Measurements from ENCODE around the gene PDE10A. TPM values are rescaled to one million over a fixed set of nuclear protein-coding genes. Genes with fewer than 3 reads are reported as not detected.

The PDE10A gene
- total RNA-seq, 1 donor from 2014 or later: 5.4 TPM

DNA sequence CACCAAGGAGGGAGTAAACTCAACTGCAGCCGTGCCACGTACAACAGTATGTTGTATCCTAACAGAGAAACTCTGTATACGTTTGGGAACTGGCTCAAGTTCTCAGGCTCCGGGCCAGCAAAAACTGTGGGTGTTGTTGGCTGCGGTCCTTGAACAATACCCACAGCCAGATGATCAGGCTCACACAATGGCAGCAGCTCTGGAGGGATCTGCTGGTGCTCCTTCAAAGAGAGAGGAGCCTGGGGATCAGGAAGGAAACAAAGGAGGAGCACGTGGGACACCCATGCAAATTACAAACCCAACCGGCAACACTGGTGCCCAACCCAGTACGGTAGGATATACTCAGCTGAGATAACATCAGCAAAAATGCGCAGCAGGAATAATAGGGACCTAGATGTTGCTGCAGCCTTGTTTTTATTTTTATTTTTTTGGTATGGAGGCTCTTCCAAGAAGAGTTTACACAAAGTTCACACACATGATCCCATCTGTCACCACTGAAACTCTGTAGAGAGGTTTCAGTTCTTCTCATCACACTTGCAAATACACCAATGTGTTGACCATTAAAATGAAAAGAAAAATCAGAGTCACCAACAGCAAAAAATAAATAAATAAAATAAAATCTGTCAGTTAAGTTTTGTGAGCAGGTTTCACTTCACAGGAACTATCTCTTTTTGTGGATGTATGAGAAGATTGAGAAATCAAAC, 41.2 kb upstream of the PDE10A start:
- H3K79me2 ChIP-seq (ENCODE audit: insufficient read depth, low read length): no peaks in the 10 kb centered on the region
- H3K36me3 Mint-ChIP-seq (ENCODE audit: low read depth, unreplicated experiment): no peaks in the 10 kb centered on the region
- no peak overlapping the region for H3K27ac Mint-ChIP-seq (ENCODE audit: unreplicated experiment)
- no peaks in the 10 kb centered on the region for H4K20me1 ChIP-seq (ENCODE audit: insufficient read depth, low read length)
- H3K4me2 ChIP-seq (ENCODE audit: low read length): peak overlapping the region; percentile 72
- DNase-seq (ENCODE audit: low read depth): peak; percentile 40
- H3K27me3 Mint-ChIP-seq (ENCODE audit: low read depth, unreplicated experiment): peaks cover 14% of the 10 kb centered on the region
- peaks cover 9% of the 10 kb centered on the region for H3K4me1 ChIP-seq (ENCODE audit: insufficient read depth, low read length)
- no peaks in the 10 kb centered on the region for H3K9me3 Mint-ChIP-seq (ENCODE audit: unreplicated experiment)
- peaks cover 23% of the 10 kb centered on the region for H3K4me1 Mint-ChIP-seq (ENCODE audit: low read depth, unreplicated experiment)
- peak overlapping the region; percentile 48 for H2AFZ ChIP-seq (ENCODE audit: low read depth, low read length)
- no peaks in the 10 kb centered on the region for H3K36me3 ChIP-seq (ENCODE audit: insufficient read depth, low read length)
- H3K9ac ChIP-seq (ENCODE audit: low read length): no peak overlapping the region
- no peak for TF ChIP-seq EZH2 (IDR thresholded peaks at IDR 0.05; ENCODE audit: insufficient read depth, low read length)
- TF ChIP-seq, protein P1, sequence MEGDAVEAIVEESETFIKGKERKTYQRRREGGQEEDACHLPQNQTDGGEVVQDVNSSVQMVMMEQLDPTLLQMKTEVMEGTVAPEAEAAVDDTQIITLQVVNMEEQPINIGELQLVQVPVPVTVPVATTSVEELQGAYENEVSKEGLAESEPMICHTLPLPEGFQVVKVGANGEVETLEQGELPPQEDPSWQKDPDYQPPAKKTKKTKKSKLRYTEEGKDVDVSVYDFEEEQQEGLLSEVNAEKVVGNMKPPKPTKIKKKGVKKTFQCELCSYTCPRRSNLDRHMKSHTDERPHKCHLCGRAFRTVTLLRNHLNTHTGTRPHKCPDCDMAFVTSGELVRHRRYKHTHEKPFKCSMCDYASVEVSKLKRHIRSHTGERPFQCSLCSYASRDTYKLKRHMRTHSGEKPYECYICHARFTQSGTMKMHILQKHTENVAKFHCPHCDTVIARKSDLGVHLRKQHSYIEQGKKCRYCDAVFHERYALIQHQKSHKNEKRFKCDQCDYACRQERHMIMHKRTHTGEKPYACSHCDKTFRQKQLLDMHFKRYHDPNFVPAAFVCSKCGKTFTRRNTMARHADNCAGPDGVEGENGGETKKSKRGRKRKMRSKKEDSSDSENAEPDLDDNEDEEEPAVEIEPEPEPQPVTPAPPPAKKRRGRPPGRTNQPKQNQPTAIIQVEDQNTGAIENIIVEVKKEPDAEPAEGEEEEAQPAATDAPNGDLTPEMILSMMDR (IDR thresholded peaks at IDR 0.05; ENCODE audit: insufficient read depth, low read depth, low read length): no peak
- no peak overlapping the region for H3K4me3 Mint-ChIP-seq (ENCODE audit: unreplicated experiment)
- no peak for FAIRE-seq
- H3K9me3 ChIP-seq (ENCODE audit: insufficient read depth, low read depth, low read length): peaks cover 4% of the 10 kb centered on the region
- no peak overlapping the region for H3K27ac ChIP-seq (ENCODE audit: low read depth, low read length)
- H3K4me3 ChIP-seq (ENCODE audit: insufficient read depth, low read depth, low read length): no peak overlapping the region
- H3K27me3 ChIP-seq (ENCODE audit: insufficient read depth, low read length): peaks cover 9% of the 10 kb centered on the region

DNA sequence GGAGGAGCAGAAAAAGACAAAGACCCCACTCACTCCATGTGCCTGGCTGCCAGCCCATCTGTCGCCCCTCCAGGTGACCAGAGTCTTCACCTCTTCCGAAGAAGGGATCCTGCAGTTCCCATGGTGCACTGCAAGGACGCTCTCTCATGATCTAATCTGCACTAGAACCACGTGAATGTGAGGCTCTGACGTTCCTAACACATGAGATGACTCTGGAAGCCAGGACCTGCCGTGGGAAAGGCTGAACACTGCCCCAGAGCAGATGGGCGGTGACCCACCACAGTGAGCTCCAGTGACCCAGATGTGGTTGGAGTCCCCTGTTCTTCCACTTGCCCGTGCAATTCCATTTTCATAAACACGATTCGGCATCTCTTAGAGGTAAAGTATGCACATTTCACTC, 39.6 kb upstream of the PDE10A start:
- FAIRE-seq (no peak), DNase-seq (ENCODE audit: low read depth) (no peak)
- no peaks in the 10 kb centered on the region for H3K9me3 Mint-ChIP-seq (ENCODE audit: unreplicated experiment)
- H3K27me3 ChIP-seq (ENCODE audit: insufficient read depth, low read length): peaks cover 9% of the 10 kb centered on the region
- no peaks in the 10 kb centered on the region for H3K36me3 ChIP-seq (ENCODE audit: insufficient read depth, low read length)
- TF ChIP-seq, protein P1 (IDR thresholded peaks at IDR 0.05; ENCODE audit: insufficient read depth, low read depth, low read length): no peak
- TF ChIP-seq EZH2 (IDR thresholded peaks at IDR 0.05; ENCODE audit: insufficient read depth, low read length): no peak
- no peak overlapping the region for H3K4me3 Mint-ChIP-seq (ENCODE audit: unreplicated experiment)
- H3K27me3 Mint-ChIP-seq (ENCODE audit: low read depth, unreplicated experiment): peaks cover 9% of the 10 kb centered on the region
- H3K27ac Mint-ChIP-seq (ENCODE audit: unreplicated experiment): no peak overlapping the region
- peaks cover 9% of the 10 kb centered on the region for H3K4me1 ChIP-seq (ENCODE audit: insufficient read depth, low read length)
- H3K4me3 ChIP-seq (ENCODE audit: insufficient read depth, low read depth, low read length): no peak overlapping the region
- H3K36me3 Mint-ChIP-seq (ENCODE audit: low read depth, unreplicated experiment): no peaks in the 10 kb centered on the region
- no peaks in the 10 kb centered on the region for H3K79me2 ChIP-seq (ENCODE audit: insufficient read depth, low read length)
- no peaks in the 10 kb centered on the region for H4K20me1 ChIP-seq (ENCODE audit: insufficient read depth, low read length)
- no peak overlapping the region for H2AFZ ChIP-seq (ENCODE audit: low read depth, low read length)
- no peak overlapping the region for H3K4me2 ChIP-seq (ENCODE audit: low read length)
- no peak overlapping the region for H3K27ac ChIP-seq (ENCODE audit: low read depth, low read length)
- peaks cover 23% of the 10 kb centered on the region for H3K4me1 Mint-ChIP-seq (ENCODE audit: low read depth, unreplicated experiment)
- H3K9ac ChIP-seq (ENCODE audit: low read length): no peak overlapping the region
- peaks cover 4% of the 10 kb centered on the region for H3K9me3 ChIP-seq (ENCODE audit: insufficient read depth, low read depth, low read length)
